ENCODE results near the gene PRUNE2.

GRCh38 chr9:76573905-76574760, 331.8 kb downstream of the PRUNE2 start:
- TF ChIP-seq, protein P1, sequence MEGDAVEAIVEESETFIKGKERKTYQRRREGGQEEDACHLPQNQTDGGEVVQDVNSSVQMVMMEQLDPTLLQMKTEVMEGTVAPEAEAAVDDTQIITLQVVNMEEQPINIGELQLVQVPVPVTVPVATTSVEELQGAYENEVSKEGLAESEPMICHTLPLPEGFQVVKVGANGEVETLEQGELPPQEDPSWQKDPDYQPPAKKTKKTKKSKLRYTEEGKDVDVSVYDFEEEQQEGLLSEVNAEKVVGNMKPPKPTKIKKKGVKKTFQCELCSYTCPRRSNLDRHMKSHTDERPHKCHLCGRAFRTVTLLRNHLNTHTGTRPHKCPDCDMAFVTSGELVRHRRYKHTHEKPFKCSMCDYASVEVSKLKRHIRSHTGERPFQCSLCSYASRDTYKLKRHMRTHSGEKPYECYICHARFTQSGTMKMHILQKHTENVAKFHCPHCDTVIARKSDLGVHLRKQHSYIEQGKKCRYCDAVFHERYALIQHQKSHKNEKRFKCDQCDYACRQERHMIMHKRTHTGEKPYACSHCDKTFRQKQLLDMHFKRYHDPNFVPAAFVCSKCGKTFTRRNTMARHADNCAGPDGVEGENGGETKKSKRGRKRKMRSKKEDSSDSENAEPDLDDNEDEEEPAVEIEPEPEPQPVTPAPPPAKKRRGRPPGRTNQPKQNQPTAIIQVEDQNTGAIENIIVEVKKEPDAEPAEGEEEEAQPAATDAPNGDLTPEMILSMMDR (IDR thresholded peaks at IDR 0.05; ENCODE audit: insufficient read depth, low read depth, low read length): no peak
- TF ChIP-seq EZH2 (IDR thresholded peaks at IDR 0.05; ENCODE audit: insufficient read depth, low read length): no peak
